Neural cell (in vitro differentiated cells): ENCODE measurements around the gene ALPG.

Experiments
- EP300 ChIP-seq: fragments of 450-650 bp; conservative IDR thresholded peaks from 2 replicates; pipeline ENCODE4 v1.6.1; 2014; ENCODE audit warnings: antibody characterized with exemption, mild to moderate bottlenecking, moderate library complexity; ENCODE audit not compliant: poor library complexity, severe bottlenecking
- EZH2 ChIP-seq: fragments of 200-600, 300-800 bp; shearing (Covaris generic), sonication (generic); IDR thresholded peaks from 2 replicates; pipeline ENCODE4 v1.6.1; 2014; ENCODE audit warnings: antibody characterized with exemption, low read length, borderline replicate concordance, mild to moderate bottlenecking; ENCODE audit not compliant: insufficient read depth, poor library complexity, severe bottlenecking
- MXI1 ChIP-seq: fragments of 450-650 bp; conservative IDR thresholded peaks from 2 replicates; pipeline ENCODE4 v1.6.1; 2014; ENCODE audit warnings: antibody characterized with exemption, mild to moderate bottlenecking; ENCODE audit not compliant: poor library complexity, severe bottlenecking
- POLR2AphosphoS5 ChIP-seq: IDR thresholded peaks from 2 replicates; pipeline ENCODE4 v1.6.1; 2012
- REST ChIP-seq: IDR thresholded peaks from 2 replicates; pipeline ENCODE4 v1.6.1; 2012; ENCODE audit warnings: borderline replicate concordance
- SMC3 ChIP-seq: fragments of 450-650 bp; conservative IDR thresholded peaks from 2 replicates; pipeline ENCODE4 v1.6.1; 2014; ENCODE audit warnings: antibody characterized with exemption, mild to moderate bottlenecking, moderate library complexity; ENCODE audit not compliant: poor library complexity
- TAF1 ChIP-seq: IDR thresholded peaks from 2 replicates; pipeline ENCODE4 v1.6.1; 2012; ENCODE audit warnings: low read depth
- TF ChIP-seq, protein P1 (sequence below): fragments of 450-650 bp; IDR thresholded peaks from 2 replicates; pipeline ENCODE4 v1.5.1; 2014; ENCODE audit warnings: antibody characterized with exemption, mild to moderate bottlenecking, moderate library complexity; ENCODE audit not compliant: poor library complexity, severe bottlenecking

- TF ChIP-seq, protein P1, sequence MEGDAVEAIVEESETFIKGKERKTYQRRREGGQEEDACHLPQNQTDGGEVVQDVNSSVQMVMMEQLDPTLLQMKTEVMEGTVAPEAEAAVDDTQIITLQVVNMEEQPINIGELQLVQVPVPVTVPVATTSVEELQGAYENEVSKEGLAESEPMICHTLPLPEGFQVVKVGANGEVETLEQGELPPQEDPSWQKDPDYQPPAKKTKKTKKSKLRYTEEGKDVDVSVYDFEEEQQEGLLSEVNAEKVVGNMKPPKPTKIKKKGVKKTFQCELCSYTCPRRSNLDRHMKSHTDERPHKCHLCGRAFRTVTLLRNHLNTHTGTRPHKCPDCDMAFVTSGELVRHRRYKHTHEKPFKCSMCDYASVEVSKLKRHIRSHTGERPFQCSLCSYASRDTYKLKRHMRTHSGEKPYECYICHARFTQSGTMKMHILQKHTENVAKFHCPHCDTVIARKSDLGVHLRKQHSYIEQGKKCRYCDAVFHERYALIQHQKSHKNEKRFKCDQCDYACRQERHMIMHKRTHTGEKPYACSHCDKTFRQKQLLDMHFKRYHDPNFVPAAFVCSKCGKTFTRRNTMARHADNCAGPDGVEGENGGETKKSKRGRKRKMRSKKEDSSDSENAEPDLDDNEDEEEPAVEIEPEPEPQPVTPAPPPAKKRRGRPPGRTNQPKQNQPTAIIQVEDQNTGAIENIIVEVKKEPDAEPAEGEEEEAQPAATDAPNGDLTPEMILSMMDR: no peak
- TF ChIP-seq TAF1: no peak
- no peak for TF ChIP-seq POLR2AphosphoS5
- no peak for TF ChIP-seq EZH2
- TF ChIP-seq REST: no peak
- no peak for TF ChIP-seq SMC3
- TF ChIP-seq EP300: no peak
- TF ChIP-seq MXI1: no peak
Observed at GRCh38 chr2:232406556-232407310, at the start of gene ALPG.
